GM21619 (cell line): ENCODE data around the gene ZNF780A.
A peak's percentile ranks its signal among the peaks of the same experiment; 100 is the strongest.
"Not testable (repeated sequence)": the region's sequence is repeated elsewhere in the genome, so short reads cannot be mapped to it uniquely, and the experiment has no call there.

ENCODE experiments used
- ATAC-seq: cut with Tn5 transposase; IDR thresholded peaks from one replicate; pipeline ENCODE4 v1.9.1; 2021; ENCODE audit not compliant: unreplicated experiment

The ZNF780A gene

DNA sequence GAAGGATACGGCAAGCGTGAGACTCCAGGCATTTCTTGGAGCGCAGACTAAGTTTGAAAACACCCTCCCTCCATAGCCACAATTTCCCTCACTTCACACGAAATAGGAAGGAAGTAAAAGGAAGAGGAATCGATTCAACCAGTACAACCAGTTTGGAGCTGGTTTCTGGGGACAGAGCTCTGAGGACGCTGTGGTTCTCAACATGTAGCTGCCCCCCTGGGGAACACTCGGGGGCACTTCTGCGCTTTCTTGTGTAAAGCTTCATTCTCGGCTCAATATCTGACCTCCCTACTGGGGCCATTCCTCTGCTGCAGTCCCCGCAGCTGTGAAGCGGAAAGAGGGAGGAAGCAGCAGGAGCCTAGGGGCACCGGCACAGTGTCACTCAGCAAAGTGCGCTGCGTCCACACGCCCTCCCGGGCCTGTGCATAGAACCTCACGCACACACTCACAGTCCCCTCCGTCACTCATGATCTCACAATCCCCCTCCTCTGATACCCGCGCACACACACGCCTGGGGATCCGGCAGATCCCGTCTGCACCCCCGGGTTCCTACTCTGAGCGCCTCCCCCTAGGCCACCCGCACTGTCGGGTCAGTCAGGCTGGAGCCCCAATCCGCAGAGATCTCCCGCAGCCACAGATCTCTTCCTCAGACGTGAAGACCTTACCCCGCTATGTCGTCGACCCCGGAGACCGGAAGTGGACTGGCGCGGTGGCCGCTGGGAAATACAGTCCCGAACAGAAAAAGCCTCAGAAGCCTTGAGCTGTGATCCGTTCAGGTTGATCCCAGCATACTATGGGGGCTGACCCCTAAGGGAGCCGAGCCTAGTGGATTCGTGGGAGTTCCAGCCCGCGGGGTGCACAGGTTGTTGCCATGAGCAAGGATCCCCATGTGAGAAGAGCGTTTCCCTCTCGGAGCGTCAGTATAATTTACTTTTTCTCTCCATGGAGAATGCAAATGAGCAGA lies at the start of gene ZNF780A:
TSS of gene ZNF780A (minus strand) at position 703 of the 964 bp plus-strand sequence. CDS start 6,190 bp downstream, outside the sequence.
- peak; percentile 77 for ATAC-seq

DNA sequence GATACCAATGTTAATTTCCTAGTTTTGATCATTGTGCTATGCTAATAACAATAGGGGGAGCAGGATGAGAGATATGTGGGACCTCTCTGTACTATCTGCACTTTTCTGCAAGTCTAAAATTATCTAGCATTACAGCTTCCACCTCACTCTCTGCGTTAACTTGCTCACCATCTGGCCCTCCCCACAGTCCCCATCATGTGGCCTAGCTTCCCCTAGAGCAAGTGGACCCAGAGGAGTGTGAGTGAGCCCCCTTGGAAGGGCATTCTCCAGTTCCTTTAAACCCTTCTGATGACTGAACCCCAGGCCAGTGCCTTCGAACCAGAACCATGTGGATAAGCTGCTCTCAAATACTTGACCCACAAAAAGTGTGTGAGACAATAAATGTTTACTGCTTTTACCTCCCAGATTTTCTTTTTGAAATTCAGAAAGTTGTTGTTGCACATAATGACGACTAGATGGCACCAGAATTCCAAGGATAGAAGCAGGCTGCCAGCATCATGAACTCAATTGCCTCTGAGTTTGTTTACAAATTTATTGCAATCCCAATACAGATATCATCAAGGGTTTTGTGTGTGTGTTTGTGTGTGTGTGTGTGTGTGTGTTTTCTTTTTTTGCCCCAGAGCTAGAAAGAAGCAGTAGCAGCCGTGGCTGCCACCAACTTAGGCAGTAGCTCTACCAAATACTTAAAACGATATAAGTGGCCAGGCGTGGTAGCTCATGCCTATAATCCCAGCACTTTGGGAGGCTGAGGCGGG lies 49.0 kb upstream of the ZNF780A start:
- no peak for ATAC-seq

DNA sequence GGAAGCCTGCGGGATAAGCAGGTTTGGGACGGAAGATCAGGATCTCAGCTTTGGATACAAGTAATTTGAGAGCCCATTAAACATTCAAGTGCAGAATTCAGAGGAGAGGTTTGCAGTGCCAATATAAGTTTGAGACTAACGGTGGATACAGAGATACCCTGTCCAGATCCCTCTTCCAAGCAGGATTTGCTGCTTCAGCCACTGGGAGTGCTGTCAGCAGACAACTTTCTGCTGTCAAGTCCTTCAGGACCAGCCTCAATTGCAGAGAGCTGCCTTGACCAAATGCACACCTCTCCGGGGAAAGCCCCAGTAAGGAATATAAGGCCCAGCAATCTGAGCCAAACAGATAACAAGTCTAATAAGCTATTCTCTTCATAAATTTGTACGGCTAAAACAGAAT lies 46.1 kb upstream of the ZNF780A start:
- ATAC-seq = no peak

DNA sequence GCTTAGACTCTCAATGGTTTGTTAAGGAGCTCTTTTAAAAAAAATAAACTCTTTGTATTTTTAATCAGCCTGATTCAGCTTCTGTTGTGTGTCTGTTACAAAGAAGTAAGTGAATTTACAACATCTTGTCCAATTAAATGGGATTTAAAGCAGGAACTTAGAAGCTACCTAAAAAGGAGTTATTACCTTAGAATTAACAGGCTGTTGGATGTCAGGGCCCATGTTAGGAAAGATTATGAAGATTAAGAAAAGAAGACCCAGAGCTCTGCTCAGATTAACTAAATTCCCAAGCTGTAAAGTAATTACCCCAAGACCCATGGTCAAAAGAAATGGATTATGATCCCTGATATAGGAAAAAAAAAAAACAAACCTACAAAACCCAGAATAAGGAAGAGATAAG lies 44.1 kb upstream of the ZNF780A start:
- ATAC-seq = no peak

DNA sequence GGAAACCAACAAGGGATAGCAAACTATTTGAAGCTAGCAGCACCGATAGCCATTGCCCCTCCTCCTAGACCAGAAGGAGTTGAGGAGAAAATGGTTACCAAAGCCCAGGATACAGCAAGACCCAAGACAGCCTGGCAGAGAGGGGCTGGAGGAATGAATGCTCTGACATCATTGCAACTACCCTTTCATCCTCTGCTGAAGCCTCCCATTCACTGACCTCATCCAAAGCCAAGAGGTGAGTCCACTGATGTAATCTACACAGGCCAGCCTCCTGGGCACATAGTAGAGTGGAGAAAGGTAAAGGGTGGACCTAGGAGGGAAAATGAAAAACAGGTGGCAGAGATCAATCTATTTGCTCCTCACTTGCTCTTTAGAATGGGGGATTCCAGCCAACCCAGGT lies 42.7 kb upstream of the ZNF780A start:
- no peak for ATAC-seq

DNA sequence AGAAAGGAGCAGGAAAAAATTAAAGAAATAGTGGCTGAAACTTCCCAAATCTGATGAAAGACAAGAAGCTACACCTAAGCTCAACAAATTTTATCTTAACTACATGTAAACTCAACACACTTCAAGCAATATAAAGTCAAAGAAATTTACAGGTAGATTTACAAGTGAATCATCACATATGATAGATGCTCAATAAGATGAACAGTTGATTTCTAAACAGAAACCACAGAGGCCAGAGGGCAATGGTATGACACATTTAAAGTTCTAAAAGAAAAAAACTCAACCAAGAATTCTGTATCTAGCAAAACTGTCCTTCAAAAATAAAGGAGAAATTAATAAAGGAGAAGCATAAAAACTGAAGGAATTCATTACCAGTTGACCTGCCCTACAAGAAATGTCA lies 39.3 kb upstream of the ZNF780A start:
- no peak for ATAC-seq

DNA sequence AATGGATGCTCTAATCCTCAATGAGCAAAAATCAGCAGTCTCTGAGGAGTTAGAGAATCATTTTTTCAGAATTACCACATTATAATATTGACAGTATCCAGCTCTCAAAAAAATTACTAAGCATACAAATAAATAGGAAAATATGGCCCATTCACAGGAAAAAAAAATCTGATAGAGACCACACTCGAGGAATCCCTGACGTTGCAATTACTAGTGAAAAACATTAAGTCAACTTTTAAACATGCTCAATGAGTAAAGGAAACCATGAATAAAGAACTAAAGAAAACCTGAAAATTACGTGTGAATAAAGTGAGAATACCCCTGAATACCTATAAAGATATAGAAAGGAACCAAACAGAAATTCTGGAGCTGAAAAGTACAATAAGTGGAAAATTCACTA lies 38.7 kb upstream of the ZNF780A start:
- ATAC-seq = no peak

DNA sequence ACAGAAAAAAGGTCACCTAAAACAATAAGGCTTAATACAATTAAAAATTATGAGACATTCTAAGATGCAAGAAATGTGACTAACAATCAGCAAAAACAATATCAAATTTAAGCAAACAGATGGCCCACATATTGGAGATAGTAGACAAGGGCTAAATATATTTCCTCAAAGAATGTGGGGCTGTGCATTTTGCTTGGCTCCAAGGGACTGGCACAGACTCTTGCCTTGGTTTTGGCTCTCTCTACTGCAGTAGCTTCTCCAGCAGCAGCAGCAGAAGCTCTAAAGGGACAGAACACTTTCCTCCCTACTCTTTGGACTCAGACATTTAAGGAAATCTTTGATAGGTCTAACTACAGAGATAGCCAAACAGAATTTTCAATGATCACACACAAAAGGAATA lies 38.2 kb upstream of the ZNF780A start:
- ATAC-seq = no peak

DNA sequence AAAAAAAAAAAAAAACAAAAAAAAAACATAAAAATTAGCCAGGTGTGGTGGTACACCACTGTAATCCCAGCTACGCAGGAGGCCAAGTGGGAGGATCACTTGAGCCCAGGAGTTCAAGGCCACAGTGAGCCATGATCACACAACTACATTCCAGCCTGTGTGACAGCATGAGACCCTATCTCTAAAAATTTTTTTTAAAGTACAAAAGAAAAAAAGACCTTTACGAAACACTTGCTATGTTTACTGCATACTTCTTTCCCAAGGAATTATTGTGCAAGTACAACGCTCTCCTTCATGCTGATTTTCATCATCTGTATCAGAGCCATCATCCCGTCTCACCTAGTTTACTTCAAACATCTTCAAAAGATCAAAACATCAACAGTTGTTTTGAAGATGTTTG lies 28.6 kb upstream of the ZNF780A start:
- no peak for ATAC-seq

DNA sequence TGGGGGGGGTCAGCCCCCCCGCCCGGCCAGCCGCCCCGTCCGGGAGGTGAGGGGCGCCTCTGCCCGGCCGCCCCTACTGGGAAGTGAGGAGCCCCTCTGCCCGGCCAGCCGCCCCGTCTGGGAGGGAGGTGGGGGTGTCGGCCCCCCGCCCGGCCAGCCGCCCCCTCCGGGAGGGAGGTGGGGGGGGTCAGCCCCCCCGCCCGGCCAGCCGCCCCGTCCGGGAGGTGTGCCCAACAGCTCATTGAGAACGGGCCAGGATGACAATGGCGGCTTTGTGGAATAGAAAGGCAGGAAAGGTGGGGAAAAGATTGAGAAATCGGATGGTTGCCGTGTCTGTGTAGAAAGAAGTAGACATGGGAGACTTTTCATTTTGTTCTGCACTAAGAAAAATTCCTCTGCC lies 27.9 kb upstream of the ZNF780A start:
- not testable (repeated sequence) for ATAC-seq

DNA sequence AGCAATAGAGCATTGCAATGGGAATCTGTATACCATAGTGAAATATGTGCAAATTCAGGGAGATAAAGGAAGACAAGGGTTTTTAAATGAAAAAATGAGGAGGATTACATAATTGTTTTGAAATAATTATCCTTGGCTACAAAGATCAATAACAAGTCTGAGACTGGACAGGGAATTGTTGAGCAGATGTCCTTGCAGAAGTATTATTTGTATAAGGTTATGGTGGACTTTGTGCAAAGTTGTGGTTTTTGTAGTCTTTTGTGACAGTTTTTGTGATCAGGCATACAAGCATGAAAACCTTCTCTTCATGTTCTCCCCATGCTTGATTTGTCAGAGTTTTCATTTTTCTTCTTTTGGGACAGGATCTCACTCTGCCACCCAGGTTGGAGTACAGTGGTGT lies 25.3 kb upstream of the ZNF780A start:
- no peak for ATAC-seq

DNA sequence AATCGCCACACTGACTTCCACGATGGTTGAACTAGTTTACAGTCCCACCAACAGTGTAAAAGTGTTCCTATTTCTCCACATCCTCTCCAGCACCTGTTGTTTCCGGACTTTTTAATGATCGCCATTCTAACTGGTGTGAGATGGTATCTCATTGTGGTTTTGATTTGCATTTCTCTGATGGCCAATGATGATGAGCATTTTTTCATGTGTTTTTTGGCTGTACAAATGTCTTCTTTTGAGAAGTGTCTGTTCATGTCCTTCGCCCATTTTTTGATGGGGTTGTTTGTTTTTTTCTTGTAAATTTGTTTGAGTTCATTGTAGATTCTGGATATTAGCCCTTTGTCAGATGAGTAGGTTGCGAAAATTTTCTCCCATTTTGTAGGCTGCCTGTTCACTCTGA lies 23.4 kb upstream of the ZNF780A start:
- ATAC-seq = not testable (repeated sequence)

DNA sequence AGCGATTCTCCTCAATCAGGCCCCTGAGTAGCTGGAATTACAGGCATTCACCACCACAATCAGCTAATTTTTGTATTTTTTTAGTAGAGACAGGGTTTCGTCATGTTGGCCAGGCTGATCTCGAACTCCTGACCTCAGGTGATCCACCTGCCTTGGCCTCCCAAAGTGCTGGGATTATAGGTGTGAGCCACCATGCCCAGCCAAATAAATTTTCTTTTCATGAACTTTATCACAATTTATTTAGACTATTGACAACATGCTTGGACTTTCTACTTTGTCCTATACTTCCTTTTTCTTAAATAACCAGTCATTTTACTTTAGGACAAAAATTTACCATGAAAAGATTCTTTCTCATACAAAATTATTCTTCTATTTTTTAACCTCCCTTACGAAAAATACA lies 21.5 kb upstream of the ZNF780A start:
- ATAC-seq = not testable (repeated sequence)

DNA sequence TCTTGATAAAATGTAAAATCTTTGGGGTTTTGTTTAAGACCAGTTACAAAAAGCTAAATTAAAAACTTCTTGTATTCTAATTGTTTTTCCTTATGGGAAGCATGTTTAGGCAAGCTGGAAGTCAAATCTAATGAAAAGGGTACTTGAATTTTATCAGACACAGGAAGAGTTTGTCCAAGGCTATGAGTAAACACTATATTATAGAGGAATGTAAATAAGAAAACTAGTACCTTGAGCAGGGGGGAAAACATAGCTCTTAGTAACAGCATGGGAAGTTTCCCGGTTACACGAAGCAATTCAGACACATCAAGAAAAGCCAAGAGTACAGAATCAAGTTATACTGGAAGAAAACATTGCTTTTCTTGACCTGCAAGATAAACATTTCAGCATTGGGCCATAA lies 19.8 kb upstream of the ZNF780A start:
- ATAC-seq = no peak

DNA sequence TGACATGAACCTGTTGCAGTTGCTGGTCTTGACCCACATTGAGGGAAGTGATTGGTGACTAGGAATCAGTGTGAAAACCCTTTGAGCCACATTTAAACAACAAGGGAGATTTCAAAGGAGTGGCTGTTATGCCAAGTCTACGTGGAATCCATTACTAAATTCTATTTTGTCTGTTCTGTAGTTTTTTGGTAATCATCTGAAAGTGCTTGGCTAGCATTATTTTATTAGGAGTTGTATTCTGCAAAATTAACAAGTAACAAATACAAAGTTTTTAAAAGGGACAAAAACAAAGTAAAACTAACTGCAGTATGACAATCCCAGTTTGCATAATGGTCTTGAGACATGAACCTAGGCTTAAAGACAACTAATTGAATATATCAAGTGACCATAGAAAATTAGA lies 14.0 kb upstream of the ZNF780A start:
- no peak for ATAC-seq

DNA sequence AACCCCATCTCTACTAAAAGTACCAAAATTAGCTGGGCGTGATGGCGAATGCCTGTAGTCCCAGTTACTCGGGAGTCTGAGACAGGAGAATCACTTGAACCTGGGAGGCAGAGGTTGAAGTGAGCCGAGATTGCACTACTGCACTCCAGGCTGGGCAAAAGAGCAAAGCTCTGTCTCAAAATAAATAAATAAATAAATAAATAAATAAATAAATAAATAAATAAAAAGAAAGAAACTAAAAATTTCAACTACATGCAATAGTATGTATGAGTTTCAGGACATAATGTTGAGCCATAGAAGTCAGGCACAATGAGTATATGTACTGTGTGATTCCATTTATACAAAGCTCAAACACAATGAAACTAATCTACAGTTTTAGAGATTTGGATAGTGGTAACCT lies 12.9 kb upstream of the ZNF780A start:
- no peak for ATAC-seq

DNA sequence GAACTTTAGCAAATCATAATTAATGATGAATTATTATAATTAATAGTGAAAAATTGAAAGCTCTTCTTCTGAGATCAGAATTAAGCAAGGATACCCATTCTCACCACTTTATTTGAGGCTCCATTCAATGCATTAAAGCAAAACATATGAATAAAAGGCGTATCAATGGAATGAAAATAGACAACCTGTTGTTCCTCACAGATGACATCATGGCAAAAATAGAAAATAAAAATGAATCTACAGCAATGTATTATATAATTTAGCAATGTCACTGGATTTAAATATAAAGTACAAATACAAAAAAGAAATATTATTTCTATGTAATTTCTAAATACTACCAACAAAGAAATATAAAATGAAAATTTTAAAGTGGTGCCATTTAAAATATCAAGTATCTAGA lies 11.1 kb upstream of the ZNF780A start:
- no peak for ATAC-seq

DNA sequence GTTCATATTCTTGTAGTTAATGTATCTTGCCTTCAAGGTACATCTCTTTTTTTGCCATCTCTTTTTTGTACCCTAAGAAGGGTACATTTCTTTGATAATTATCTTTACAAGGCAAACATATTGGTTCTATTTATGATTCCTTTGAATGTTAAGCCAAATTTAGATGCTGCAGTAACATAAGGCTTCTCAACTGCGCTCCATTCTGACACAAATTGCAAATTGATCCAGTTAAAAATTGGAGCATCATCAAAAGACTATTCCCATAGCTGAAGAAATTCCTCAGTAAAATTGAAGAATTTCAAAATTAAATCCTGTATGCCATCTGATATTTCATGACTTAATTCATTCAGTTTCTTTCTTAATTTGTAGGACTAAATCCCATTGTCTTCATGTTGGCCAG lies 2.7 kb upstream of the ZNF780A start:
- ATAC-seq = no peak

DNA sequence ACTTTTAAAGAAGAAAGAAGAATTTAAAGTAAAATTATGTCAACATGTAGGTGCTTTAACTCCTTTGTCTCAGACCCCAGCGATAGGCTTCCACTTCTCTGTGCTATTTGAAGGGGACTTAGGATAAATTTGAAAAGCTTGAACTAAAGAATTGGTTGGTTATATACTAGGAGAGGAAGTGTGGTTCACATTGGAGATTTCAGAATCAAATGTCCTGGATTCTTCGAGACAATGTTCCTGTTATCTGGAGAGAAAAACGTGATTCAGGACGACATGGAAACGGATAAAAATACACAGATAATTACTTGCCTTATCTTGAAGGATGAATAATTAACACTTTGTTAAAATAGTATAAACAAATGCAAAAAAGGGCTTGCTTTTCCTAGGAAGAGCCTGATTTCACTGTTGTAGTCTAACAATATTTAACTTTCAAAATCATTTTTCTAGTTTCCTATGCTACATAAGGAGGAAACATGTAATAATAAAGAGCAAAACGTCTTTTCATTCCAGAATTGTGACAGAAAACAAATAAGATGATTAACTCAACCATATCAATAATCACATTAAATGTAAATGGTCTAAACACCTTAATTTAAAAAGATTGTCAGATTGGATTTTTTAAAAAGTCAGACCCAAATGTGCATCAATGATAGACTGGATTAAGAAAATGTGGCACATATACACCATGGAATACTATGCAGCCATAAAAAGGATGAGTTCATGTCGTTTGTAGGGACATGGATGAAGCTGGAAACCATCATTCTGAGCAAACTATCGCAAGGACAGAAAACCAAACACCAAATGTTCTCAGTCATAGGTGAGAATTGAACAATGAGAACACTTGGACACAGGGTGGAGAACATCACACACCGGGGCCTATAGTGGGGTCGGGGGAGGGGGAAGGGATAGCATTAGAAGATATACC lies 724 bp upstream of the ZNF780A start:
- ATAC-seq = no peak

DNA sequence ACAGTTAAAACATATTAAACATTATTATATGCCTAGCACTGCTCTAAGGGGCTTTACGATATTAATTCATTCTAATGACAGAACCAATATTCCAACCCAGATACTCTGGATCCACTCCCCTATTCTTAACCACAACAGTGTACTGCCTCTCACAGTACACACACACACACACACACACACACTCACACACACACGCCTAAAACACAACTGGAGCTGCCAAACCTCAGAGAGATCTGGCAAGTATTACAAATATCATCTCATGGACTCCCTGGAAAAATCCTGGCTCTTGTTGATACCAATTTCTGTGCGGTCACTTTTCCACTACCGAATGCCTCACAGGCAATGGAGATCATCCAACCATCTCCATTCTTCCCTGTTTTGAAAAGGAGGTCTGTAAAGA lies 1.3 kb downstream of the ZNF780A start:
- no peak for ATAC-seq
